HUES64 (cell line): ENCODE results near the gene BOC.

Experiments used
- H3K27ac ChIP-seq: 2 replicates; pipeline ENCODE4 v1.7.0; 2013; ENCODE audit warnings: low read depth, low read length, inconsistent platforms
- H3K27me3 ChIP-seq: 2 replicates; pipeline ENCODE4 v1.6.1; 2013; ENCODE audit warnings: mild to moderate bottlenecking, low read length; ENCODE audit not compliant: insufficient read depth
- H3K36me3 ChIP-seq: 2 replicates; pipeline ENCODE4 v1.6.1; 2013; ENCODE audit warnings: mild to moderate bottlenecking, low read length; ENCODE audit not compliant: insufficient read depth
- H3K4me1 ChIP-seq: 2 replicates; pipeline ENCODE4 v1.6.1; 2013; ENCODE audit warnings: mild to moderate bottlenecking, low read length, moderate library complexity; ENCODE audit not compliant: insufficient read depth
- H3K4me3 ChIP-seq: 2 replicates; pipeline ENCODE4 v1.5.1; 2013; ENCODE audit warnings: mild to moderate bottlenecking, low read length, moderate library complexity
- H3K9ac ChIP-seq: 2 replicates; pipeline ENCODE4 v1.6.1; 2013; ENCODE audit warnings: mild to moderate bottlenecking, low read depth, low read length
- H3K9me3 ChIP-seq: 2 replicates; pipeline ENCODE4 v1.6.1; 2013; ENCODE audit warnings: low read depth, low read length; ENCODE audit not compliant: insufficient read depth
- WGBS: fragments of 150-250, 120-280 bp; methylation state at CpG from one replicate; pipeline ENCODE4 v1.1.7; 2013; ENCODE audit warnings: missing lambda C conversion rate; 5-methylcytosine and 5-hydroxymethylcytosine counted together

Gene BOC

GRCh38 chr3:113288881-113289280, 77.5 kb downstream of the BOC start:
- Histone ChIP-seq H3K9me3 (no peaks in the 10 kb centered on the region), H3K4me1 (peaks cover 8% of the 10 kb centered on the region; the same call in 1 of the 2 replicates), H3K27ac (no peak overlapping the region), H3K9ac (no peak overlapping the region), H3K27me3 (no peaks in the 10 kb centered on the region), H3K4me3 (no peak overlapping the region), H3K36me3 (peaks cover 5% of the 10 kb centered on the region; the same call in 1 of the 2 replicates)
- over 99% methylated on average over 3 of the region's 3 CpGs for WGBS

- H3K36me3 ChIP-seq, result no peaks in the 10 kb centered on the region
- WGBS, result 87% methylated on average over 6 of the region's 6 CpGs
Observed at GRCh38 chr3:113291572-113291971, 80.2 kb downstream of the BOC start.

DNA sequence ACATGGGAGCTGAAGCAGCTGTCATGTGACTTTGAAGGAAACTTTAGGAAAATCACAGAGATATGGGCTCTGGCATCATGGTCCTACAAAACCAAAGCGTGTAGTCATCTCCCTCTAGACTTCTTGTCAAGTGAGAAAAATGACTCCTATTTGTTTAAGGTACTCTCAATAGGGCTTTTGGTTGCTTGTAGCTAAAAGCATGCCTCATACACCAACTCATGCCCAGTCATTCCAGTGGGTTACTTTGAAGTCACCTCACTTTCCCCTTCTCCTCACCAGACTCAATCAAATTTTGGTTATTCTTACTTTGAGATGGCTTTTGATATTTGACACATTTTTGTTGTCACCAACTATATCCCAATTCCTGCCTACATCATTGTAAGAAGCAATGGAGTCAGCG, 81.6 kb downstream of the BOC start:
- Histone ChIP-seq H3K9me3 (no peaks in the 10 kb centered on the region), H3K36me3 (no peaks in the 10 kb centered on the region), H3K27ac (no peak overlapping the region), H3K9ac (no peak overlapping the region), H3K4me3 (no peak overlapping the region), H3K27me3 (no peaks in the 10 kb centered on the region), H3K4me1 (peaks cover 15% of the 10 kb centered on the region; the same call in 1 of the 2 replicates)
- WGBS, result 96% methylated on average over 2 of the region's 2 CpGs

More at GRCh38 chr3:113291572-113291971, 80.2 kb downstream of the BOC start:
- Histone ChIP-seq H3K4me1 (peaks cover 8% of the 10 kb centered on the region; the same call in 1 of the 2 replicates), H3K4me3 (no peak overlapping the region), H3K27me3 (no peaks in the 10 kb centered on the region), H3K9me3 (no peaks in the 10 kb centered on the region), H3K27ac (no peak overlapping the region), H3K9ac (no peak overlapping the region)

DNA sequence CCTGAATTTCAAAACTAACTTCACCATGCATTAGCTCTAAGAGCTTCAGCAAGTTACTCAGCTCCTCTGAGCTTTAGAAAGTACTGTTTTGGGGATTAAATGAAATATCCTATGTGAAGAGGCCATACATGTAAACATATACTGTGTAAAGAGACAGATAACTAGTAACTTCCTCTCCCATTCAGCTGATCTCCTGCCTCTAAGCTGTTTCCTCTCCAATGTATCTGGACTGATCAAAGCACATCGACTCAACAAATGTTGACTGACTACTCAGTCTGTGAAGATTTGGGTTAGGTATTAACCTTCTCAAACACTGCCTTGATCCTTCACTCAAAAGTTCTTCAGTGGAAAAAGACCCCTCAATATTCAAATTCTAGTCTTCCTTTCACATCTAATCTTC, 82.0 kb downstream of the BOC start:
- no peak overlapping the region for H3K27ac ChIP-seq
- 87% methylated on average over 1 of the region's 1 CpG for WGBS

DNA sequence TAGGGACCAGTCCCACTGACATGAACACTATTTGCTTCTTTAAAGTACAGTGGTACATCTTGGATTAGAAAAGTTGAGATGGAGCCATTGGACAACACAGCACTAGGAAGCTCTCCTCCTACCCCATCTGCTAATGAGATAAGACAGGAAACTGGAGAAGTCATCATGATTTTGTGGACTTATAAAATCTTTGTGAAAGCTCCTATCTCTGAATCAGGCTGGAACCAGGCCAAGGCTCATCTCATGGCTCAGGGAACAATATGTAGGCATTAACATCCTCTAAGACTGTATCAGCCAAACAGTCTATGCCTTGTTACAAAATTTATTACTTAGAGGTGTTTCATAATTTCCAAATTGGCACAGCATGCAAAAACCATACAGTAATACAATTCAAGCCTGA, 84.1 kb downstream of the BOC start:
- Histone ChIP-seq H3K9ac (no peak overlapping the region), H3K36me3 (no peaks in the 10 kb centered on the region), H3K4me1 (peaks cover 19% of the 10 kb centered on the region; the same call in 1 of the 2 replicates), H3K27me3 (no peaks in the 10 kb centered on the region), H3K27ac (no peak overlapping the region), H3K9me3 (no peaks in the 10 kb centered on the region), H3K4me3 (no peak overlapping the region)

More for the DNA sequence above, 82.0 kb downstream of the BOC start:
- H3K9ac ChIP-seq, result no peak overlapping the region
- no peaks in the 10 kb centered on the region for H3K9me3 ChIP-seq
- H3K36me3 ChIP-seq, result no peaks in the 10 kb centered on the region
- no peak overlapping the region for H3K4me3 ChIP-seq
- H3K27me3 ChIP-seq, result no peaks in the 10 kb centered on the region
- H3K4me1 ChIP-seq, result peaks cover 19% of the 10 kb centered on the region; the same call in 1 of the 2 replicates

GRCh38 chr3:113297287-113297686, 85.9 kb downstream of the BOC start:
- Histone ChIP-seq H3K27ac (no peak overlapping the region), H3K36me3 (no peaks in the 10 kb centered on the region)
- 64% methylated on average over 2 of the region's 2 CpGs for WGBS

DNA sequence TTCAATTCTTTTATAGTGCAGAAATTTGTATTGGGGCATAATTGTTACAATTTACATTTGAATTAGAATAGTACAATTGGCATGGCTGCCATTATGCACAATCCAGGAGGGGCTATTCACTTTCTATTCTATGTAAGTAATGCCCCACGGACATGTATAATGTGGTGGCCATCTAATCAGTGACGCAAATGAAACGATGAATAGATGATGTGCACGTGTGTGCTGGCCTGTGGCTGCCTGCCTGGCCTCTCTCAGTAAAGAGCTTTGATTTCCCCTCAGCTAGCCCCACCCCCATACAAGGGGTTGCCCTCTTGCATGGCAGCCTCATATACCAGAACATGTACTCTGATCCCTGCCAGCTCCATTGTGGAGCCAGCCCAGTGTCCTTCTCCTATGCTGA, 86.5 kb downstream of the BOC start:
- Histone ChIP-seq H3K4me3 (no peak overlapping the region), H3K9me3 (no peaks in the 10 kb centered on the region), H3K9ac (no peak overlapping the region), H3K27ac (no peak overlapping the region), H3K4me1 (peaks cover 15% of the 10 kb centered on the region; the same call in 1 of the 2 replicates), H3K27me3 (no peaks in the 10 kb centered on the region), H3K36me3 (no peaks in the 10 kb centered on the region)
- WGBS, result 85% methylated on average over 4 of the region's 4 CpGs

More at GRCh38 chr3:113297287-113297686, 85.9 kb downstream of the BOC start:
- Histone ChIP-seq H3K27me3 (no peaks in the 10 kb centered on the region), H3K4me3 (no peak overlapping the region), H3K4me1 (peaks cover 15% of the 10 kb centered on the region; the same call in 1 of the 2 replicates), H3K9ac (no peak overlapping the region), H3K9me3 (no peaks in the 10 kb centered on the region)

DNA sequence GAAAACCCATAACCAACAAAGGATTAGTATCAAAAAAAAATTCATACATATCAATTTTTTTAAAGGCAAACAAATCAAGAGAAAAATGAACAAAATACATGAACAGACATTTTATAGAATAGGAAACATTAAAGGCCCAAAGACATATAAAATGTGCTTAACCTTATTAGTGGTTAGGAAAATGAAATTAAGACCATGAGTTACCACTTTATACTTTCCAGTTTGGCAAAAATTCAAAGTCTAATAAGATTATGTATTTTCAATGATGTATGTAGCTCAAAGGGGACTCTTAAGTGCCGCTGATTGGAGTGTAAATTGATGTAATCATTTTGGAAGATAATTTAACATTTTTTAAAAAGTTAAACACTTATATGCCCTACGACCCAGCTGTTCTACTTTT, 89.2 kb downstream of the BOC start:
- peaks cover 15% of the 10 kb centered on the region; the same call in 1 of the 2 replicates for H3K4me1 ChIP-seq
- no peaks in the 10 kb centered on the region for H3K27me3 ChIP-seq
- H3K27ac ChIP-seq, result no peak overlapping the region
- H3K36me3 ChIP-seq, result no peaks in the 10 kb centered on the region
- no peaks in the 10 kb centered on the region for H3K9me3 ChIP-seq
- no peak overlapping the region for H3K4me3 ChIP-seq
- WGBS, result no CpG with 5 or more reads among the region's 2 CpGs
- H3K9ac ChIP-seq, result no peak overlapping the region

DNA sequence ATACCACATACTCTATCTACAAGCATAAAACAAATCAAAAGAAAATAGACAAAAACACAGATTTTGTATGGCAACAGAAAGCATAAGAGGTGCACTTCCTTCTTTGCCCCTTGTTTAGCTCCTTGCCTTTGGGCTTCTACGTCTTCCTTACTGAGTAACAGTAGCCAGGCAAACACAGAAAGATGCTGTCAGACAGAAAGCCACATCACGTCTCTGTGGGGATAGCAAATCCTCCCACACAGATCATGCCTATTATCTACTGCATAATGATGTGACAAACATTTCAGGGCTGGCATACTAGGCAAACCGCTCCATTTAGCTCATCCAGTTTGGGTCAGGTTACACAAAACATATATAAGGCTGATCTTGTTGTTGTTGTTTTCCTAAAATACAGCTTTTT, 92.7 kb downstream of the BOC start:
- H3K9me3 ChIP-seq, result no peaks in the 10 kb centered on the region
- no peaks in the 10 kb centered on the region for H3K36me3 ChIP-seq
- H3K4me3 ChIP-seq, result no peak overlapping the region
- H3K27me3 ChIP-seq, result no peaks in the 10 kb centered on the region
- H3K27ac ChIP-seq, result no peak overlapping the region
- H3K9ac ChIP-seq, result no peak overlapping the region
- WGBS, result 90% methylated on average over 3 of the region's 3 CpGs
- no peaks in the 10 kb centered on the region for H3K4me1 ChIP-seq

GRCh38 chr3:113304856-113305540, 93.6 kb downstream of the BOC start:
- Histone ChIP-seq H3K4me1 (no peaks in the 10 kb centered on the region), H3K4me3 (no peak overlapping the region), H3K27me3 (no peaks in the 10 kb centered on the region), H3K9ac (no peak overlapping the region), H3K27ac (no peak overlapping the region), H3K9me3 (no peaks in the 10 kb centered on the region), H3K36me3 (no peaks in the 10 kb centered on the region)
- WGBS, result 80% methylated on average over 7 of the region's 7 CpGs

- no peak overlapping the region for H3K27ac ChIP-seq
- peaks cover 37% of the 10 kb centered on the region for H3K9me3 ChIP-seq
- no peaks in the 10 kb centered on the region for H3K4me1 ChIP-seq
- WGBS, result 93% methylated on average over 1 of the region's 1 CpG
- no peak overlapping the region for H3K4me3 ChIP-seq
- H3K36me3 ChIP-seq, result peaks cover 3% of the 10 kb centered on the region; the same call in 1 of the 2 replicates
- H3K9ac ChIP-seq, result no peak overlapping the region
- H3K27me3 ChIP-seq, result no peaks in the 10 kb centered on the region
Observed at GRCh38 chr3:113310960-113311359, 99.6 kb downstream of the BOC start.
